GM10266 (cell line): Measurements from ENCODE around the gene NFE2L2.

ENCODE experiments used
- DNase-seq: peaks from one replicate; pipeline ENCODE4 v3.0.0; 2012; ENCODE audit errors: extremely low spot score
- TF ChIP-seq, protein P1 (sequence below): IDR thresholded peaks from 2 replicates; pipeline ENCODE4 v1.5.1; 2012; ENCODE audit warnings: mild to moderate bottlenecking, low read depth; ENCODE audit not compliant: control insufficient read depth, insufficient read depth; ENCODE audit errors: missing control alignments

NFE2L2 gene

GRCh38 chr2:177275743-177276055 lies 11.2 kb upstream of the NFE2L2 start:
- TF ChIP-seq, protein P1, sequence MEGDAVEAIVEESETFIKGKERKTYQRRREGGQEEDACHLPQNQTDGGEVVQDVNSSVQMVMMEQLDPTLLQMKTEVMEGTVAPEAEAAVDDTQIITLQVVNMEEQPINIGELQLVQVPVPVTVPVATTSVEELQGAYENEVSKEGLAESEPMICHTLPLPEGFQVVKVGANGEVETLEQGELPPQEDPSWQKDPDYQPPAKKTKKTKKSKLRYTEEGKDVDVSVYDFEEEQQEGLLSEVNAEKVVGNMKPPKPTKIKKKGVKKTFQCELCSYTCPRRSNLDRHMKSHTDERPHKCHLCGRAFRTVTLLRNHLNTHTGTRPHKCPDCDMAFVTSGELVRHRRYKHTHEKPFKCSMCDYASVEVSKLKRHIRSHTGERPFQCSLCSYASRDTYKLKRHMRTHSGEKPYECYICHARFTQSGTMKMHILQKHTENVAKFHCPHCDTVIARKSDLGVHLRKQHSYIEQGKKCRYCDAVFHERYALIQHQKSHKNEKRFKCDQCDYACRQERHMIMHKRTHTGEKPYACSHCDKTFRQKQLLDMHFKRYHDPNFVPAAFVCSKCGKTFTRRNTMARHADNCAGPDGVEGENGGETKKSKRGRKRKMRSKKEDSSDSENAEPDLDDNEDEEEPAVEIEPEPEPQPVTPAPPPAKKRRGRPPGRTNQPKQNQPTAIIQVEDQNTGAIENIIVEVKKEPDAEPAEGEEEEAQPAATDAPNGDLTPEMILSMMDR, result no peak
- DNase-seq, result no peak

- DNase-seq, result no peak
- TF ChIP-seq, protein P1, result no peak
Observed at GRCh38 chr2:177275040-177275742, 10.7 kb upstream of the NFE2L2 start.

DNA sequence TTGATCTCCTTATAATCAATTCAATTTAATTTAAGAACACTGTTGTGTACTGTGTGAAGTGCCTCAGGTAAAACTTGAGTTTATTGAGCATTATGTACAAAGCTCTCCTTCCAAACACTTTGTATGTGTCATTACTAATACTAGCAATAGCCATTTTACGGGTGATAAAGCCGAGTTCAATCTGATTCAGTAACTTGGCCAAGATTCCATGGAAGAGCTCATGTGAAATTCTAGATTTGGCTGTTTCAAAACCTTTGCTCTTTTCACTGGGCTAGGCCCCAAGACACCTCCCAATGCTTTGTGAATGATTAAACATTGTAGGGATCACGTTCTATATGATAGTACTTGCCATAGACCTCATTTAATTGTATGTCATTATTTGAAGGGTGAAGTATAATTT lies 8.9 kb upstream of the NFE2L2 start:
- no peak for DNase-seq
- TF ChIP-seq, protein P1, result no peak

- no peak for DNase-seq
- TF ChIP-seq, protein P1, result no peak
Observed at GRCh38 chr2:177272765-177273164, 8.2 kb upstream of the NFE2L2 start.

DNA sequence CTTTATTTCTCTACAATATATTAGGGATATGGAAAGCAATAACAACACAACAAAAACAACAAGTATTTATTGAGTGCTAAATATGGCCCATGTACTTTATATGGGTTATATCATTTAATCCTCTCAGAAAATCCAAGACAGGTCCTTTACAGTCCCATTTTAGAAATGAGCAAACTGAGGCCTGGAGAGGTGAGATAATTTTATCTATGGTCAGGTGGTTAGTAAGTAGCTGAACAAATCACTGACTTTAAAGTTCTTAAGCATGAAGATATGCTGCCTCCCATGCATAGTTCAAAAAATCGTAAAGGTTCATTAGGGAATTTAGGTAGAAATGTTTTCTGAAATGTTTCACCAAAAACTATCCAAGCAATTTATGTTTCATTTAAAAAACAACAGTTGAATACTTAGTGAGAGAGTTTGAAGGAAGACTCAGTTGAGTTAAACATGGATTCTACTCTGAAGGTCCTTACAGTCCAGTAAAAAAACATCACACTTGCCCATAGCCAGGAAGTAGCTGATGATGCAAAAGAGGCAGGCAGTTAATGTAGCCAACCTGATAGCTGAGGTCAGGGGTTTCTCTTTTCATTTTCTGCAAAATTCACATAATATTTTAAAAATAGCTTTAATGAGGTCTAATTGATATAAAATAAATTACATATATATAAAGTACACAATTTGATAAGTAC lies 7.6 kb upstream of the NFE2L2 start:
- no peak for DNase-seq
- TF ChIP-seq, protein P1, result no peak

DNA sequence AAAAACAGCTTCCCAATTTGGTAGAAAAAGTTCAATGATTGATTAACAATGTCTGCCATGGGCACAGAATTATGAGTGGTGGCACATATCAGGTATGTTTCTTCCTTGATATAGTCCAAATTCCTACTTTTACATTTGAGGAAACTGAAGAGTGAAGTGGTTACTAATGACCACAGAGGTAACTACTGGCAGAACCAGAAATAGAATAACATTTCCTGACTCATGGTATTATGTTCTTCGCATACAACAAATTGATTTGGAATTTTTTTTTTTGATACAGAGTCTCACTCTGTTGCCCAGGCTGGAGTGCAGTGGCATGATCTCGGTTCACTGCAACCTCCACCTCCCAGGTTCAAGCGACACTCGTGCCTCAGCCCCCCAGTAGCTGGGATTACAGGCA lies 6.0 kb upstream of the NFE2L2 start:
- DNase-seq, result no peak
- TF ChIP-seq, protein P1, result no peak

DNA sequence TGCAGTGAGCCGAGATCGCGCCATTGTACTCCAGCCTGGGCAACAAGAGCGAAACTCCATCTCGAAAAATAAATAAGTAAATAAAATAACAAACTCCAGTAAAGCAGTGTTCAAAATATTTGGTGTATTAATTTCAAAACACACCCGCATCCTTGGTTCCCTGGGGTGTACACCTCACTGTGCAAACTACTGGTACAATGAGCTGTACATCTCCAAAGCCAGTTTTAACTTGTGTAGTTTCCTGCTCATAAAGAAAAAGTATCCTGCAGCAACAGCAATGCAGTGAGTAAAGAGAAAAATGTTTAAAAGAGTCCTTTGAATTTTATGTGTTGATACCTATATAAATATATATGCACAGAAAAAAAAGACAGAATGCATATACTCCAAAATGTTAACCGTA lies 4.4 kb upstream of the NFE2L2 start:
- TF ChIP-seq, protein P1, result no peak
- DNase-seq, result no peak
